ENCODE data around the gene KCNQ5.

- TF ChIP-seq CTCF (IDR thresholded peaks at IDR 0.05; ENCODE audit: insufficient read depth, low read length, poor library complexity, severe bottlenecking), result no peak
- TF ChIP-seq EZH2phosphoT487 (conservative IDR thresholded peaks at IDR 0.05; ENCODE audit: low read length), result no peak
Observed at GRCh38 chr6:72683797-72684196, 61.9 kb downstream of the KCNQ5 start.

Data from SU-DHL-6 (cell line).